Gastrocnemius medialis (tissue), 4 donors: ENCODE data around the gene CLIP3. TPM values are rescaled to one million over a fixed set of nuclear protein-coding genes. Genes with fewer than 3 reads are reported as not detected.

Experiments
- ATAC-seq, 2 donors: fragments of 150-250 bp; one replicate each; pipeline ENCODE4 v1.9.1; 2016
- DNase-seq, 2 donors: peaks; one replicate each; pipeline ENCODE4 v3.0.0-alpha.2; 2019
- H3K27ac ChIP-seq, 4 donors: fragments of 200-600 bp; sonication (generic); 1 replicate in 1 of 4; 2 replicates in 3 of 4; pipeline ENCODE4 v1.5.1; 2016 to 2018; ENCODE audit warnings: mild to moderate bottlenecking in 2 of 4, moderate library complexity in 1 of 4
- H3K27me3 ChIP-seq, 3 donors: fragments of 200-600 bp; sonication (generic) in 2 of 3; 1 replicate in 1 of 3; 2 replicates in 2 of 3; pipeline versions ENCODE4 v1.5.1 to v1.6.0; 2016 to 2019; ENCODE audit warnings: mild to moderate bottlenecking in 1 of 3, moderate library complexity in 1 of 3
- H3K36me3 ChIP-seq, 2 donors: fragments of 200-600 bp; sonication (generic) in 1 of 2; one replicate each; pipeline ENCODE4 v1.5.1; 2017 to 2018
- H3K4me1 ChIP-seq, 2 donors: fragments of 200-600 bp; sonication (generic) in 1 of 2; one replicate each; pipeline ENCODE4 v1.5.1; 2016 to 2017; ENCODE audit warnings: mild to moderate bottlenecking in 2 of 2
- H3K4me3 ChIP-seq, 4 donors: fragments of 200-600 bp; sonication (generic) in 3 of 4; 1 replicate in 1 of 4; 2 replicates in 3 of 4; pipeline ENCODE4 v1.5.1; 2016 to 2019; ENCODE audit warnings: mild to moderate bottlenecking in 2 of 4
- H3K9me3 ChIP-seq, 3 donors: fragments of 200-600 bp; sonication (generic) in 2 of 3; 1 replicate in 1 of 3; 2 replicates in 2 of 3; pipeline ENCODE4 v1.5.1; 2016 to 2019
- CTCF ChIP-seq, 5 experiments: fragments of 450-650 bp in 3 of 5; fragments of 200-600 bp in 2 of 5; sonication (generic) in 2 of 5; IDR thresholded peaks in 4 of 5; conservative IDR thresholded peaks in 1 of 5; 1 replicate in 4 of 5; 2 replicates in 1 of 5; pipeline ENCODE4 v1.5.1; 2016 to 2019; ENCODE audit warnings: antibody characterized with exemption in 5 of 5, mild to moderate bottlenecking in 3 of 5, moderate library complexity in 3 of 5
- POLR2A ChIP-seq, 2 donors: fragments of 450-650 bp; IDR thresholded peaks; one replicate each; pipeline ENCODE4 v1.6.1; 2017; ENCODE audit warnings: antibody characterized with exemption in 2 of 2, mild to moderate bottlenecking in 2 of 2, moderate library complexity in 2 of 2
- in situ Hi-C, 4 donors: fragments of 200-750 bp; cut with MboI; loops; one replicate each; pipeline versions ENCODE4 v1.15.0 to v1.8.0; 2017; ENCODE audit warnings: low sequenced_read_pairs in 4 of 4
- intact Hi-C: fragments of 100-400 bp; cut with DNase I; formaldehyde crosslinking; loops from one replicate; pipeline ENCODE4 v1.15.1; 2023; ENCODE audit warnings: low total_unique reads
- total RNA-seq, 4 donors: library from RNA; depleted of rRNA; stranded (reverse); fragments of >200 nt; gene quantifications; one replicate each; pipeline versions ENCODE4 v1.1.0 to v1.2.3, GENCODE V29; 2016

CLIP3 gene
- total RNA-seq, 4 donors from 2014 or later = 0.61 to 3.2 (median 1.8) TPM

GRCh38 chr19:36019061-36019670 lies 13.5 kb downstream of the CLIP3 start:
- DNase-seq (no peak), ATAC-seq (no peak)
- intact Hi-C loops (no loop called here), in situ Hi-C loops (no loop called here)
- no peak overlapping the region for H3K4me3 ChIP-seq
- peaks cover 0 to 4% of the 10 kb centered on the region in 2 donors for H3K4me1 ChIP-seq
- no peaks in the 10 kb centered on the region for H3K9me3 ChIP-seq
- no peak overlapping the region for H3K27ac ChIP-seq
- H3K27me3 ChIP-seq = no peaks in the 10 kb centered on the region
- TF ChIP-seq POLR2A (IDR thresholded peaks at IDR 0.05) = no peak
- peaks cover 0 to 2% of the 10 kb centered on the region in 2 donors for H3K36me3 ChIP-seq

GRCh38 chr19:36014012-36014924 lies 18.4 kb downstream of the CLIP3 start, which contains the start of gene ALKBH6:
Gene ALKBH6 (minus strand): TSS chr19:36014213. CDS start chr19:36013397, 816 bp downstream.
- TF ChIP-seq POLR2A (IDR thresholded peaks at IDR 0.05) (peak in 1 of 2 donors; percentile 16), CTCF (IDR thresholded peaks at IDR 0.05 in 4 of 5, conservative IDR thresholded peaks at IDR 0.05 in 1 of 5) (peak in 1 of 5 experiments; percentile 16)
- Histone ChIP-seq H3K36me3 (no peaks in the 10 kb centered on the region), H3K4me1 (peaks cover 5 to 16% of the 10 kb centered on the region in 2 donors), H3K4me3 (peak within 1 kb of the TSS; percentile 71 to 95 (median 88)), H3K27me3 (peaks cover 0 to 5% (median 0%) of the 10 kb centered on the region in 3 donors), H3K9me3 (no peaks in the 10 kb centered on the region), H3K27ac (peak within 1 kb of the TSS; percentile 83 to 89 (median 86))
- DNase-seq = peak; percentile 99 to 100
- in situ Hi-C loops = no loop called here
- peak; percentile 98 to 99 for ATAC-seq
- intact Hi-C loops = loop anchor here (1.0 kb wide), 3 partner anchors 19 to 101 kb away; partner anchors contain the start of genes SDHAF1, TBCB, THAP8 and WDR62

- DNase-seq (no peak), ATAC-seq (no peak)
- Histone ChIP-seq H3K9me3 (no peaks in the 10 kb centered on the region), H3K4me1 (peaks cover 5 to 16% of the 10 kb centered on the region in 2 donors), H3K27ac (peak overlapping the region; percentile 83 to 89 (median 86)), H3K36me3 (no peaks in the 10 kb centered on the region), H3K27me3 (peaks cover 0 to 5% (median 0%) of the 10 kb centered on the region in 3 donors), H3K4me3 (peak overlapping the region; percentile 71 to 95 (median 88))
- no peak for TF ChIP-seq POLR2A (IDR thresholded peaks at IDR 0.05)
- in situ Hi-C loops = no loop called here
- intact Hi-C loops = loop anchor here (1.0 kb wide), 3 partner anchors 18 to 102 kb away; partner anchors contain the start of genes SDHAF1, TBCB, THAP8 and WDR62
Measured at GRCh38 chr19:36013280-36014011, 19.2 kb downstream of the CLIP3 start.

GRCh38 chr19:36010402-36010801 lies 22.3 kb downstream of the CLIP3 start:
- intact Hi-C loops = no loop called here
- ATAC-seq (no peak), DNase-seq (no peak)
- no peak overlapping the region for H3K27ac ChIP-seq
- in situ Hi-C loops = no loop called here
- peaks cover 0 to 5% (median 0%) of the 10 kb centered on the region in 3 donors for H3K27me3 ChIP-seq
- H3K4me3 ChIP-seq = no peak overlapping the region
- no peaks in the 10 kb centered on the region for H3K36me3 ChIP-seq
- peaks cover 5 to 16% of the 10 kb centered on the region in 2 donors for H3K4me1 ChIP-seq
- H3K9me3 ChIP-seq = no peaks in the 10 kb centered on the region
- TF ChIP-seq CTCF (IDR thresholded peaks at IDR 0.05 in 4 of 5, conservative IDR thresholded peaks at IDR 0.05 in 1 of 5) = no peak
- no peak for TF ChIP-seq POLR2A (IDR thresholded peaks at IDR 0.05)

- intact Hi-C loops = no loop called here
- H3K36me3 ChIP-seq = no peaks in the 10 kb centered on the region
- ATAC-seq (no peak), DNase-seq (no peak)
- in situ Hi-C loops = no loop called here
- H3K9me3 ChIP-seq = no peaks in the 10 kb centered on the region
- TF ChIP-seq CTCF (IDR thresholded peaks at IDR 0.05 in 4 of 5, conservative IDR thresholded peaks at IDR 0.05 in 1 of 5) (no peak), POLR2A (IDR thresholded peaks at IDR 0.05) (no peak)
- H3K27me3 ChIP-seq = peaks cover 0 to 5% (median 0%) of the 10 kb centered on the region in 3 donors
- H3K4me1 ChIP-seq = peaks cover 5 to 16% of the 10 kb centered on the region in 2 donors
- H3K27ac ChIP-seq = peak overlapping the region in 1 of 4 donors; percentile 33
- peak overlapping the region; percentile 22 to 46 (median 39) for H3K4me3 ChIP-seq
Measured at GRCh38 chr19:36009633-36010379, 22.9 kb downstream of the CLIP3 start.
